Keratinocyte (primary cell): ENCODE data around the gene GPSM1. TPM values are rescaled to one million over a fixed set of nuclear protein-coding genes. Genes with fewer than 3 reads are reported as not detected.

Experiments used
- DNase-seq: peaks from one replicate; pipeline ENCODE4 v3.0.0-alpha.2; 2011; ENCODE audit warnings: low read depth, missing footprints, low spot score
- FAIRE-seq: peaks from 2 replicates; lab custom pipeline; 2011; peaks lifted over from hg19 to GRCh38; lab: Jason Lieb, UNC
- H2AFZ ChIP-seq: 2 replicates; pipeline ENCODE4 v1.6.0; 2012; ENCODE audit warnings: low read length, control low read depth, inconsistent platforms; ENCODE audit not compliant: control insufficient read depth
- H3K27ac ChIP-seq: 2 replicates; pipeline ENCODE4 v1.5.1; 2011; ENCODE audit warnings: low read length; ENCODE audit not compliant: control insufficient read depth, insufficient read depth
- H3K27me3 ChIP-seq: 3 replicates; pipeline ENCODE4 v1.6.0; 2011; ENCODE audit warnings: low read length; ENCODE audit not compliant: control insufficient read depth, insufficient read depth; ENCODE audit errors: extremely low read depth
- H3K36me3 ChIP-seq, 2 experiments: 2 replicates in 1 of 2; 3 replicates in 1 of 2; pipeline ENCODE4 v1.5.1; 2011; ENCODE audit warnings: low read length in 2 of 2, mild to moderate bottlenecking in 1 of 2; ENCODE audit not compliant: control insufficient read depth in 2 of 2, insufficient read depth in 2 of 2; ENCODE audit errors: extremely low read depth in 1 of 2
- H3K4me1 ChIP-seq: 3 replicates; pipeline ENCODE4 v1.5.1; 2011; ENCODE audit warnings: low read length; ENCODE audit not compliant: control insufficient read depth, insufficient read depth; ENCODE audit errors: extremely low read depth
- H3K4me2 ChIP-seq: 3 replicates; pipeline ENCODE4 v1.6.0; 2011; ENCODE audit warnings: low read depth, low read length; ENCODE audit not compliant: control insufficient read depth, insufficient read depth; ENCODE audit errors: extremely low read depth
- H3K4me3 ChIP-seq, 3 experiments: fragments of 200-600 bp in 1 of 3; sonication (generic) in 1 of 3; 2 replicates in 2 of 3; 3 replicates in 1 of 3; pipeline ENCODE4 v1.5.1; 2011 to 2016; ENCODE audit warnings: low read length in 3 of 3, mild to moderate bottlenecking in 3 of 3, control low read depth in 2 of 3, inconsistent platforms in 1 of 3, low read depth in 1 of 3, mixed read lengths in 1 of 3, mixed run types in 1 of 3, moderate library complexity in 1 of 3; ENCODE audit not compliant: control insufficient read depth in 2 of 3, insufficient read depth in 2 of 3; ENCODE audit errors: extremely low read depth in 1 of 3
- H3K79me2 ChIP-seq: 2 replicates; pipeline ENCODE4 v1.6.0; 2012; ENCODE audit warnings: low read length; ENCODE audit not compliant: control insufficient read depth, insufficient read depth
- H3K9ac ChIP-seq: 3 replicates; pipeline ENCODE4 v1.6.0; 2011; ENCODE audit warnings: low read length; ENCODE audit not compliant: control insufficient read depth, insufficient read depth; ENCODE audit errors: extremely low read depth
- H3K9me1 ChIP-seq: 3 replicates; pipeline ENCODE4 v1.6.0; 2011; ENCODE audit warnings: low read length; ENCODE audit not compliant: control insufficient read depth, insufficient read depth; ENCODE audit errors: extremely low read depth
- H3K9me3 ChIP-seq: 2 replicates; pipeline ENCODE4 v1.5.1; 2012; ENCODE audit warnings: low read depth, low read length; ENCODE audit not compliant: control insufficient read depth
- H4K20me1 ChIP-seq: 3 replicates; pipeline ENCODE4 v1.6.0; 2011; ENCODE audit warnings: low read length; ENCODE audit not compliant: control insufficient read depth, insufficient read depth; ENCODE audit errors: extremely low read depth
- EZH2 ChIP-seq: IDR thresholded peaks from one replicate; pipeline ENCODE4 v1.6.1; 2012; ENCODE audit warnings: inconsistent platforms, mild to moderate bottlenecking, low read length, moderate library complexity
- dilution Hi-C: fragments of 300-500 bp; cut with MboI; formaldehyde crosslinking; loops from one replicate; pipeline ENCODE4 v1.7.0; 2020; ENCODE audit warnings: low sequenced_read_pairs; ENCODE audit not compliant: extremely low pct_ligation_motif_present
- polyA plus RNA-seq, 5 experiments: library from polyadenylated mRNA; depleted of rRNA in 3 of 5; stranded (reverse) in 3 of 5; stranded (forward) in 1 of 5; unstranded in 1 of 5; fragments of >200 nt; gene quantifications; 1 replicate in 1 of 5; 2 replicates in 3 of 5; 3 replicates in 1 of 5; pipeline versions ENCODE4 v1.2.1 to v1.2.3, GENCODE V29; 2011 to 2012; ENCODE audit warnings: missing spikeins in 2 of 5, low read depth in 1 of 5, low replicate concordance in 1 of 5
- TF ChIP-seq, protein P1 (sequence below), 3 experiments: IDR thresholded peaks in 1 of 3; conservative IDR thresholded peaks in 1 of 3; optimal IDR thresholded peaks in 1 of 3; 2 replicates in 2 of 3; 3 replicates in 1 of 3; pipeline versions ENCODE3 to v1.5.1; 2011; ENCODE audit warnings: low read length in 3 of 3, mild to moderate bottlenecking in 3 of 3, moderate library complexity in 2 of 3, control low read depth in 1 of 3, inconsistent platforms in 1 of 3; ENCODE audit not compliant: insufficient read depth in 2 of 3; ENCODE audit errors: extremely low read depth in 1 of 3

The GPSM1 gene
- polyA plus RNA-seq, 1 donor (not counting 4 experiments of a cell fraction or from before 2014, with no cell fraction given), result 2.5 TPM

DNA sequence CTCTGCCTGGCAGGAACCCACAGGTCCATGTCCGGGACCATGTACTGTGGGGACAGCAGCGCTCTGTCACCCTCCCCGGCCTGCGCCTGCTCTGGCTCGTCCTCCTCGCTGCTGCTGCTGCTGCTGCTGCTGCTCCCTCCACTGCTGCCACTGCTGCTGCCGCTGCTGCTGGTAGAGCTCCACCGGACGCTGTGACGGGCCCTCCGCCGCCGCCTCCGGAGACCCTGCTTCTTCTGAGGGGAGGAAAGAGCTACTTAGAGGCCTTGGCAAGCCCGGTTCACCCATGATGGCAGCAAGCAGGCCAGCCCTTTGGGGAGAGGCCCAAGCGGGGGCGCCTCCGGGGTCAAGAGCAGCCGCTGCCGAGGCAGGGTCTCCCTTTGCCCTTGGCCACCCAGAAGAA is 56.1 kb downstream of the GPSM1 start:
- Histone ChIP-seq H3K27ac (no peak overlapping the region), H3K4me3 (no peak overlapping the region), H2AFZ (no peak overlapping the region), H3K4me1 (no peaks in the 10 kb centered on the region), H3K36me3 (peaks cover 34 to 50% of the 10 kb centered on the region in 2 experiments), H3K79me2 (no peaks in the 10 kb centered on the region), H3K9me1 (no peaks in the 10 kb centered on the region), H3K9me3 (no peaks in the 10 kb centered on the region), H3K9ac (no peak overlapping the region), H4K20me1 (peaks cover 2% of the 10 kb centered on the region), H3K4me2 (no peak overlapping the region), H3K27me3 (no peaks in the 10 kb centered on the region)
- FAIRE-seq, result no peak
- no peak for TF ChIP-seq EZH2
- TF ChIP-seq, protein P1, sequence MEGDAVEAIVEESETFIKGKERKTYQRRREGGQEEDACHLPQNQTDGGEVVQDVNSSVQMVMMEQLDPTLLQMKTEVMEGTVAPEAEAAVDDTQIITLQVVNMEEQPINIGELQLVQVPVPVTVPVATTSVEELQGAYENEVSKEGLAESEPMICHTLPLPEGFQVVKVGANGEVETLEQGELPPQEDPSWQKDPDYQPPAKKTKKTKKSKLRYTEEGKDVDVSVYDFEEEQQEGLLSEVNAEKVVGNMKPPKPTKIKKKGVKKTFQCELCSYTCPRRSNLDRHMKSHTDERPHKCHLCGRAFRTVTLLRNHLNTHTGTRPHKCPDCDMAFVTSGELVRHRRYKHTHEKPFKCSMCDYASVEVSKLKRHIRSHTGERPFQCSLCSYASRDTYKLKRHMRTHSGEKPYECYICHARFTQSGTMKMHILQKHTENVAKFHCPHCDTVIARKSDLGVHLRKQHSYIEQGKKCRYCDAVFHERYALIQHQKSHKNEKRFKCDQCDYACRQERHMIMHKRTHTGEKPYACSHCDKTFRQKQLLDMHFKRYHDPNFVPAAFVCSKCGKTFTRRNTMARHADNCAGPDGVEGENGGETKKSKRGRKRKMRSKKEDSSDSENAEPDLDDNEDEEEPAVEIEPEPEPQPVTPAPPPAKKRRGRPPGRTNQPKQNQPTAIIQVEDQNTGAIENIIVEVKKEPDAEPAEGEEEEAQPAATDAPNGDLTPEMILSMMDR (optimal IDR thresholded peaks at IDR 0.05 in 1 of 3, IDR thresholded peaks at IDR 0.05 in 1 of 3, conservative IDR thresholded peaks at IDR 0.05 in 1 of 3; ENCODE audit: extremely low read depth in 1 of 3, insufficient read depth in 2 of 3, low read length in 3 of 3), result no peak
- dilution Hi-C loops, result no loop called here
- no peak for DNase-seq

DNA sequence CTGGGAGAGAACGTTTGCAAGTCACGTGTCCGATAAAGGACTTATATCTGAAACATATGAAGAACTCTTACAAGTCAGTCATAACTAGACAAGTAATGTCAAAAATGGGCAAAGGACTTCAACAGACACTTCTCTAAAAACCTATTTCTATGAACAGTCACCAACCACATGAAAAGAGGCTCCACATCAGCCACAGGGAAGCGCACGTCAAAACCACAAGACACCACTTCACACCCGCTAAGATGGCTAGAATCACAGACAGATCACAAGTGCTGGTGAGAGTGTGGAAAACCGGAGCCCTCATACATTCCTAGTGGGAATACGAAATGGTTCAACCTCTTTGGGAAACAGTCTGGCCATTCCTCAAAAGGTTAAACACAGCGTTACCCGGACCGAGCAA is 57.7 kb downstream of the GPSM1 start:
- peaks cover 2% of the 10 kb centered on the region for H4K20me1 ChIP-seq
- no peak for FAIRE-seq

More for the DNA sequence above, 57.7 kb downstream of the GPSM1 start:
- TF ChIP-seq, protein P1 (optimal IDR thresholded peaks at IDR 0.05 in 1 of 3, IDR thresholded peaks at IDR 0.05 in 1 of 3, conservative IDR thresholded peaks at IDR 0.05 in 1 of 3; ENCODE audit: extremely low read depth in 1 of 3, insufficient read depth in 2 of 3, low read length in 3 of 3), result no peak
- no peak for TF ChIP-seq EZH2
- Histone ChIP-seq H2AFZ (no peak overlapping the region), H3K9ac (no peak overlapping the region), H3K79me2 (no peaks in the 10 kb centered on the region), H3K4me3 (no peak overlapping the region), H3K27me3 (no peaks in the 10 kb centered on the region), H3K36me3 (peaks cover 31 to 55% of the 10 kb centered on the region in 2 experiments), H3K9me3 (no peaks in the 10 kb centered on the region), H3K27ac (no peak overlapping the region), H3K4me2 (no peak overlapping the region), H3K4me1 (no peaks in the 10 kb centered on the region), H3K9me1 (no peaks in the 10 kb centered on the region)
- DNase-seq, result no peak
- dilution Hi-C loops, result no loop called here
